ENCODE measurements around the gene TMPRSS11A.

DNA sequence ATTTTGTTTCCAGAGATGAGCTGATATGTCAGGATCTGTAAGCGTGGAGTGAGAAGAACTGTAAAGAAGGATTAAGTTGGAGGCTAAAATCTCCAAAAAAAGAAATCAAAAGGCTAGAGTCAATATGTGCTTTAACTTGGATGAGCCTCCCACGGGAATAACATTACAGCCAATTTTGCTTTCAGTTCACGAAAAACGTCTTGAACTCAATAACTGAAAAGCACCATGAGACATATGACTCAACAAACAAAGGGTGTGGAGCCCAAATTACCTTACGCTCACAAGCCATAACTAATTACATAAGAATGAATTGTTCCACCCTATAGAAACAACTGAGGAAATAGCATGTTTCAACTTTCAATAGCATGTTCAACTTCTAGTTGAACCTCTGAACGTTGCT, 101.8 kb downstream of the TMPRSS11A start:
- TF ChIP-seq EHMT2 (IDR thresholded peaks at IDR 0.05; ENCODE audit: low read depth) = no peak
- TF ChIP-seq PHF8 (IDR thresholded peaks at IDR 0.05; ENCODE audit: borderline replicate concordance, low read depth) = no peak
- TF ChIP-seq CBX2 (IDR thresholded peaks at IDR 0.05; ENCODE audit: borderline replicate concordance, low read depth) = no peak
- no peak for TF ChIP-seq CEBPB (IDR thresholded peaks at IDR 0.05)
- no peak for TF ChIP-seq MYC (IDR thresholded peaks at IDR 0.05; ENCODE audit: borderline replicate concordance, low read length)
- no peak for TF ChIP-seq RFX5 (IDR thresholded peaks at IDR 0.05)
- TF ChIP-seq, protein P1, sequence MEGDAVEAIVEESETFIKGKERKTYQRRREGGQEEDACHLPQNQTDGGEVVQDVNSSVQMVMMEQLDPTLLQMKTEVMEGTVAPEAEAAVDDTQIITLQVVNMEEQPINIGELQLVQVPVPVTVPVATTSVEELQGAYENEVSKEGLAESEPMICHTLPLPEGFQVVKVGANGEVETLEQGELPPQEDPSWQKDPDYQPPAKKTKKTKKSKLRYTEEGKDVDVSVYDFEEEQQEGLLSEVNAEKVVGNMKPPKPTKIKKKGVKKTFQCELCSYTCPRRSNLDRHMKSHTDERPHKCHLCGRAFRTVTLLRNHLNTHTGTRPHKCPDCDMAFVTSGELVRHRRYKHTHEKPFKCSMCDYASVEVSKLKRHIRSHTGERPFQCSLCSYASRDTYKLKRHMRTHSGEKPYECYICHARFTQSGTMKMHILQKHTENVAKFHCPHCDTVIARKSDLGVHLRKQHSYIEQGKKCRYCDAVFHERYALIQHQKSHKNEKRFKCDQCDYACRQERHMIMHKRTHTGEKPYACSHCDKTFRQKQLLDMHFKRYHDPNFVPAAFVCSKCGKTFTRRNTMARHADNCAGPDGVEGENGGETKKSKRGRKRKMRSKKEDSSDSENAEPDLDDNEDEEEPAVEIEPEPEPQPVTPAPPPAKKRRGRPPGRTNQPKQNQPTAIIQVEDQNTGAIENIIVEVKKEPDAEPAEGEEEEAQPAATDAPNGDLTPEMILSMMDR (IDR thresholded peaks at IDR 0.05) = no peak
- TF ChIP-seq EP300 (IDR thresholded peaks at IDR 0.05) = no peak
- TF ChIP-seq CHD4 (IDR thresholded peaks at IDR 0.05; ENCODE audit: borderline replicate concordance) = no peak
- no peak for TF ChIP-seq POLR2A (IDR thresholded peaks at IDR 0.05; ENCODE audit: low read length)
- TF ChIP-seq MAFK (IDR thresholded peaks at IDR 0.05; ENCODE audit: partially characterized antibody) = no peak
- no peak for TF ChIP-seq MAZ (IDR thresholded peaks at IDR 0.05; ENCODE audit: borderline replicate concordance, low read depth, low read length)
- TF ChIP-seq RNF2 (IDR thresholded peaks at IDR 0.05; ENCODE audit: borderline replicate concordance, low read depth) = no peak
- TF ChIP-seq, protein P2, sequence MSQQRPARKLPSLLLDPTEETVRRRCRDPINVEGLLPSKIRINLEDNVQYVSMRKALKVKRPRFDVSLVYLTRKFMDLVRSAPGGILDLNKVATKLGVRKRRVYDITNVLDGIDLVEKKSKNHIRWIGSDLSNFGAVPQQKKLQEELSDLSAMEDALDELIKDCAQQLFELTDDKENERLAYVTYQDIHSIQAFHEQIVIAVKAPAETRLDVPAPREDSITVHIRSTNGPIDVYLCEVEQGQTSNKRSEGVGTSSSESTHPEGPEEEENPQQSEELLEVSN (IDR thresholded peaks at IDR 0.05; ENCODE audit: borderline replicate concordance, low read depth) = no peak

Data from A549 (cell line).